SK-N-SH (cell line): ENCODE results near the gene BTK. TPM values are rescaled to one million over a fixed set of nuclear protein-coding genes. Genes with fewer than 3 reads are reported as not detected.

ENCODE experiments used
- CTCF ChIA-PET: fragments of 300-600, 350-600 bp; formaldehyde crosslinking; extraction: SDS; loops from one replicate; lab custom pipeline; 2021; lab: Yijun Ruan, JAX
- POLR2A ChIA-PET: fragments of 350-600 bp; sonication (Branson Sonifier 250); formaldehyde crosslinking; extraction: SDS; loops from one replicate; lab custom pipeline; 2020; ENCODE audit warnings: antibody characterized with exemption, inconsistent platforms; lab: Yijun Ruan, JAX
- DNase-seq: peaks from one replicate; pipeline ENCODE4 v3.0.0; 2012
- H2AFZ ChIP-seq: fragments of 200-600 bp; sonication (generic); 2 replicates; pipeline ENCODE4 v1.8.1; 2016; ENCODE audit warnings: antibody characterized with exemption, mild to moderate bottlenecking, low read depth
- H3F3A ChIP-seq: fragments of 200-600 bp; sonication (generic); replicated peaks from 2 replicates; pipeline ENCODE3; 2016; ENCODE audit warnings: antibody characterized with exemption, mild to moderate bottlenecking; ENCODE audit not compliant: insufficient read depth
- H3K27ac ChIP-seq, 2 experiments: fragments of 200-500 bp in 1 of 2; fragments of 200-600 bp in 1 of 2; sonication (Bioruptor generic) in 1 of 2; sonication (generic), shearing (Covaris generic) in 1 of 2; 2 replicates each; pipeline versions ENCODE4 v1.5.1 to v1.6.1; 2014 to 2016; ENCODE audit warnings: low read depth in 2 of 2, inconsistent platforms in 1 of 2, low read length in 1 of 2, mild to moderate bottlenecking in 1 of 2, mixed read lengths in 1 of 2
- H3K27me3 ChIP-seq: fragments of 200-600 bp; sonication (generic), shearing (Covaris generic); 2 replicates; pipeline ENCODE4 v1.6.1; 2016; ENCODE audit warnings: mixed run types; ENCODE audit not compliant: insufficient read depth
- H3K36me3 ChIP-seq, 2 experiments: fragments of 200-500 bp in 1 of 2; fragments of 200-600 bp in 1 of 2; sonication (Bioruptor generic) in 1 of 2; sonication (generic) in 1 of 2; replicated peaks in 1 of 2; 2 replicates each; pipeline versions ENCODE3 to v1.5.1; 2014 to 2016; ENCODE audit warnings: low read length in 1 of 2, mild to moderate bottlenecking in 1 of 2; ENCODE audit not compliant: insufficient read depth in 2 of 2, control insufficient read depth in 1 of 2
- H3K4me1 ChIP-seq, 2 experiments: fragments of 200-500 bp in 1 of 2; fragments of 200-600 bp in 1 of 2; sonication (Bioruptor generic) in 1 of 2; sonication (generic), shearing (Covaris generic) in 1 of 2; 2 replicates each; pipeline versions ENCODE4 v1.5.1 to v1.6.1; 2014 to 2016; ENCODE audit warnings: low read depth in 1 of 2, low read length in 1 of 2, mixed run types in 1 of 2; ENCODE audit not compliant: insufficient read depth in 2 of 2, control insufficient read depth in 1 of 2
- H3K4me2 ChIP-seq: fragments of 200-600 bp; sonication (generic), shearing (Covaris generic); 2 replicates; pipeline ENCODE4 v1.6.1; 2017; ENCODE audit warnings: mixed run types
- H3K4me3 ChIP-seq, 2 experiments: fragments of 200-500 bp in 1 of 2; fragments of 200-600 bp in 1 of 2; sonication (Bioruptor generic) in 1 of 2; sonication (generic), shearing (Covaris generic) in 1 of 2; 2 replicates each; pipeline versions ENCODE4 v1.5.1 to v1.8.1; 2014 to 2016; ENCODE audit warnings: low read depth in 2 of 2, inconsistent platforms in 1 of 2, low read length in 1 of 2, mild to moderate bottlenecking in 1 of 2, mixed read lengths in 1 of 2, moderate library complexity in 1 of 2
- H3K79me2 ChIP-seq: fragments of 200-600 bp; sonication (generic); 2 replicates; pipeline ENCODE4 v1.8.1; 2017; ENCODE audit warnings: mild to moderate bottlenecking; ENCODE audit not compliant: insufficient read depth
- H3K9ac ChIP-seq: fragments of 200-600 bp; sonication (generic); 2 replicates; pipeline ENCODE4 v1.6.1; 2017; ENCODE audit warnings: mixed run types
- H3K9me2 ChIP-seq: fragments of 200-600 bp; sonication (generic); 2 replicates; pipeline ENCODE4 v1.6.1; 2017; ENCODE audit warnings: mixed run types
- H3K9me3 ChIP-seq: fragments of 200-600 bp; sonication (generic); 2 replicates; pipeline ENCODE4 v1.6.1; 2017; ENCODE audit warnings: mixed run types, mild to moderate bottlenecking, moderate library complexity
- H4K20me1 ChIP-seq: fragments of 200-600 bp; sonication (generic); 2 replicates; pipeline ENCODE4 v1.6.1; 2017; ENCODE audit warnings: mild to moderate bottlenecking, mixed run types; ENCODE audit not compliant: insufficient read depth
- CHD2 ChIP-seq: fragments of 150-350 bp; IDR thresholded peaks from 2 replicates; pipeline ENCODE4 v1.6.1; 2018; ENCODE audit warnings: low read length; ENCODE audit not compliant: partially characterized antibody
- ELF1 ChIP-seq: IDR thresholded peaks from 2 replicates; pipeline ENCODE4 v1.4.0; 2012
- EP300 ChIP-seq, 2 experiments: IDR thresholded peaks; 2 replicates each; pipeline versions ENCODE4 v1.4.0 to v1.6.1; 2012; ENCODE audit warnings: borderline replicate concordance in 1 of 2, low read depth in 1 of 2, low read length in 1 of 2
- FOXJ3 ChIP-seq: sonication (generic); formaldehyde crosslinking; IDR thresholded peaks from 2 replicates; pipeline ENCODE4 v1.5.1; 2020; ENCODE audit warnings: mild to moderate bottlenecking, missing genetic modification reagents
- FOXM1 ChIP-seq: IDR thresholded peaks from 2 replicates; pipeline ENCODE4 v1.4.0; 2012; ENCODE audit warnings: low read depth, mild to moderate bottlenecking
- GATA2 ChIP-seq: sonication (generic); formaldehyde crosslinking; IDR thresholded peaks from 2 replicates; pipeline ENCODE4 v1.5.0; 2020; ENCODE audit warnings: mild to moderate bottlenecking, missing genetic modification reagents
- NFIC ChIP-seq: IDR thresholded peaks from 2 replicates; pipeline ENCODE4 v1.4.0; 2012; ENCODE audit warnings: borderline replicate concordance
- POLR2AphosphoS5 ChIP-seq: IDR thresholded peaks from 2 replicates; pipeline ENCODE4 v1.6.1; 2012; ENCODE audit warnings: low read depth, low read length
- RAD21 ChIP-seq: IDR thresholded peaks from 2 replicates; pipeline ENCODE4 v1.6.1; 2012; ENCODE audit warnings: mild to moderate bottlenecking, low read length
- REST ChIP-seq: IDR thresholded peaks from 2 replicates; pipeline ENCODE4 v1.6.1; 2012; ENCODE audit warnings: mild to moderate bottlenecking, low read depth, low read length, moderate library complexity
- RFX5 ChIP-seq: IDR thresholded peaks from 2 replicates; pipeline ENCODE4 v1.6.1; 2012; ENCODE audit warnings: mild to moderate bottlenecking, improper control_type of control experiment, low read length
- RXRA ChIP-seq: IDR thresholded peaks from 2 replicates; pipeline ENCODE4 v1.4.0; 2012; ENCODE audit warnings: low read depth, mild to moderate bottlenecking, borderline replicate concordance
- TCF12 ChIP-seq: IDR thresholded peaks from 2 replicates; pipeline ENCODE4 v1.4.0; 2012
- USF1 ChIP-seq: IDR thresholded peaks from 2 replicates; pipeline ENCODE4 v1.4.0; 2012; ENCODE audit warnings: low read depth, borderline replicate concordance
- WGBS: methylation state at CpG from one replicate; pipeline ENCODE4 v1.1.6; 2017; ENCODE audit warnings: low lambda C conversion rate; 5-methylcytosine and 5-hydroxymethylcytosine counted together
- polyA plus RNA-seq, 3 experiments: library from polyadenylated mRNA; depleted of rRNA; stranded (reverse); fragments of >200 nt; gene quantifications; 2 replicates each; pipeline ENCODE4 v1.2.3, GENCODE V29; 2012
- small RNA-seq, 7 experiments: library from RNA; depleted of rRNA; stranded (forward); fragments of <200 nt; gene quantifications; one replicate each; pipeline ENCODE3, GENCODE V24; 2012
- TF ChIP-seq, protein P1 (sequence below): fragments of 150-350 bp; IDR thresholded peaks from 2 replicates; pipeline ENCODE4 v1.6.1; 2017; ENCODE audit warnings: antibody characterized with exemption, low read length, low read depth, borderline replicate concordance

The BTK gene
- polyA plus RNA-seq, 1 of the 3 experiments (the other 2 are of a cell fraction), result not detected

DNA sequence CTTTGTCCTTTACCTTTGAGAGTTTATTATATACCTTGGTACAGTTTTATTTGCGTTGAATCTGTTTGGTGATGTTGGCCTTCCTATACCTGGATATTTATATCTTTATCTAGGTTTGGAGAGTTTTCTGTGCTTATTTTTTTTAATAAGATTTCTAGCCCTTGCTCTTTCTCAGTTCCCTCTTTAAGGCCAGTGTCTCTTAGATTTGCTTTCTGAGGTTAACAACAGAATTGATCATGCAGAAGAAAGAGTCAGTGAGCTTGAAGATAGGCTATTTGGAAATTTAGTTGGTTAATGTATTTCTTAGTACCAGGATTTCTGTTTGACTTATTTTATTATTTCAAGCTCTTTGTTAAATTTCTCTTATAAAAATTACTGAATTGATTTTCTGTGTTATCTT, 82.2 kb downstream of the BTK start:
- Histone ChIP-seq H3K9me3 (no peaks in the 10 kb centered on the region), H3K36me3 (peaks cover 0 to 3% of the 10 kb centered on the region in 2 experiments), H2AFZ (no peak overlapping the region), H4K20me1 (no peaks in the 10 kb centered on the region), H3K9ac (no peak overlapping the region), H3K4me3 (no peak overlapping the region), H3K9me2 (no peaks in the 10 kb centered on the region), H3K27ac (no peak overlapping the region)
- DNase-seq, result no peak
- CTCF ChIA-PET, result no interaction called here
- 52% methylated on average over 1 of the region's 1 CpG for WGBS
- no peak for TF ChIP-seq RXRA
- no peak for TF ChIP-seq POLR2AphosphoS5
- TF ChIP-seq RFX5, result no peak
- TF ChIP-seq EP300 (IDR thresholded peaks at IDR 0.05; ENCODE audit: borderline replicate concordance in 1 of 2, low read depth in 1 of 2, low read length in 1 of 2), result no peak
- TF ChIP-seq TCF12, result no peak
- no peak for TF ChIP-seq CHD2
- no peak for TF ChIP-seq REST
- no peak for TF ChIP-seq NFIC
- TF ChIP-seq RAD21, result no peak
- no peak for TF ChIP-seq GATA2 (CRISPR knock-in tag)
- no peak for TF ChIP-seq ELF1
- no peak for TF ChIP-seq USF1
- no peak for TF ChIP-seq FOXJ3
- TF ChIP-seq, protein P1, sequence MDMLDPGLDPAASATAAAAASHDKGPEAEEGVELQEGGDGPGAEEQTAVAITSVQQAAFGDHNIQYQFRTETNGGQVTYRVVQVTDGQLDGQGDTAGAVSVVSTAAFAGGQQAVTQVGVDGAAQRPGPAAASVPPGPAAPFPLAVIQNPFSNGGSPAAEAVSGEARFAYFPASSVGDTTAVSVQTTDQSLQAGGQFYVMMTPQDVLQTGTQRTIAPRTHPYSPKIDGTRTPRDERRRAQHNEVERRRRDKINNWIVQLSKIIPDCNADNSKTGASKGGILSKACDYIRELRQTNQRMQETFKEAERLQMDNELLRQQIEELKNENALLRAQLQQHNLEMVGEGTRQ, result no peak
- TF ChIP-seq FOXM1, result no peak
- TF ChIP-seq, all 33 proteins: peak for 0
- POLR2A ChIA-PET, result no interaction called here
- H3K27me3 ChIP-seq, result 0 out of 2 replicates have a peak, but pooled peaks cover 4% of the 10 kb centered on the region
- no peaks in the 10 kb centered on the region for H3K79me2 ChIP-seq
- no peak overlapping the region for H3K4me2 ChIP-seq
- no peaks in the 10 kb centered on the region for H3K4me1 ChIP-seq
- no peaks in the 10 kb centered on the region for H3F3A ChIP-seq

Small RNA genes within 50 kb of the gene (small RNA-seq; reads per million reads assigned to genes)
- gene RNU6-934P, result 0 reads per million in 7 experiments

Other genes starting within 250 kb of the BTK start
- 0.16 and 0.21 TPM in 2 replicates for gene DRP2, start 166.4 kb downstream of the BTK start, polyA plus RNA-seq (2012; rRNA removed)
- 0.38 and 0.39 TPM in 2 replicates for gene TAF7L, start 94.9 kb downstream of the BTK start, polyA plus RNA-seq (2012; rRNA removed)
- gene TIMM8A, start 37.4 kb downstream of the BTK start, polyA plus RNA-seq (2012; rRNA removed), result 14.2 and 15.8 TPM in 2 replicates
- 3,417 and 5,140 TPM in 2 replicates for gene RPL36A, start 4.8 kb upstream of the BTK start, polyA plus RNA-seq (2012; rRNA removed)
- 20.4 and 29.5 TPM in 2 replicates for gene GLA, start 21.7 kb upstream of the BTK start, polyA plus RNA-seq (2012; rRNA removed)
- gene HNRNPH2, start 22.0 kb upstream of the BTK start, polyA plus RNA-seq (2012; rRNA removed), result 32.5 and 44.9 TPM in 2 replicates
- gene ARMCX4, start 99.3 kb upstream of the BTK start, polyA plus RNA-seq (2012; rRNA removed), result 3.7 and 3.8 TPM in 2 replicates
- 9.2 and 9.7 TPM in 2 replicates for gene ARMCX1, start 164.4 kb upstream of the BTK start, polyA plus RNA-seq (2012; rRNA removed)
- gene ARMCX6, start 231.8 kb upstream of the BTK start, polyA plus RNA-seq (2012; rRNA removed), result 49.7 and 57.8 TPM in 2 replicates
- gene ARMCX3, start 237.0 kb upstream of the BTK start, polyA plus RNA-seq (2012; rRNA removed), result 23.1 and 34.7 TPM in 2 replicates